Fibroblast of pulmonary artery (primary cell): ENCODE data around the gene VARS2.
"Not testable (repeated sequence)": the region's sequence is repeated elsewhere in the genome, so short reads cannot be mapped to it uniquely, and the experiment has no call there.

ENCODE experiments used
- DNase-seq: peaks from one replicate; pipeline ENCODE4 v3.0.0-alpha.2; 2010; ENCODE audit warnings: low read depth
- H3K4me3 ChIP-seq: replicated peaks from 2 replicates; pipeline ENCODE4 v1.5.1; 2011; ENCODE audit warnings: low read depth, mild to moderate bottlenecking, control low read depth, low read length, moderate library complexity
- TF ChIP-seq, protein P1 (sequence below): IDR thresholded peaks from 2 replicates; pipeline ENCODE4 v1.5.1; 2011; ENCODE audit warnings: mild to moderate bottlenecking, control low read depth, low read length, inconsistent platforms; ENCODE audit errors: missing control alignments

VARS2 gene

DNA sequence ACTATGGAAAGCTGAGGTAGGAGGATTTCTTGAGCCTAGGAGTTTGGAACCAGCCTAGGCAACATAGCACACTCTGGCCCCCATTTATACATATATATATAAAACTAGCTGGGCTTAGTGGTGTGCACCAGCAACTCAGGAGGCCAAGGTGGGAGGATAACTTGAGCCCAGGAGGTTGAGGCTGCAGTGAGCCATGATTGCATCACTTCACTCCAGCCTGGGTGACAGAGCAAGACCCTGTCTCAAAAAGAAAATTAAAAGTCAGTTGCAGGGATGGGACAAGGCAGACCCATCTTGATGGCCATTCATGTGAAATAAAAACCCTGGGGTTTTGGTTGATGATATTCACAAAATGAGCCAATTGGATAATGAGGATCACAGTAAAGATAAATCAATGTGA lies 12.6 kb upstream of the VARS2 start:
- H3K4me3 ChIP-seq, result no peak overlapping the region
- DNase-seq, result no peak
- TF ChIP-seq, protein P1, sequence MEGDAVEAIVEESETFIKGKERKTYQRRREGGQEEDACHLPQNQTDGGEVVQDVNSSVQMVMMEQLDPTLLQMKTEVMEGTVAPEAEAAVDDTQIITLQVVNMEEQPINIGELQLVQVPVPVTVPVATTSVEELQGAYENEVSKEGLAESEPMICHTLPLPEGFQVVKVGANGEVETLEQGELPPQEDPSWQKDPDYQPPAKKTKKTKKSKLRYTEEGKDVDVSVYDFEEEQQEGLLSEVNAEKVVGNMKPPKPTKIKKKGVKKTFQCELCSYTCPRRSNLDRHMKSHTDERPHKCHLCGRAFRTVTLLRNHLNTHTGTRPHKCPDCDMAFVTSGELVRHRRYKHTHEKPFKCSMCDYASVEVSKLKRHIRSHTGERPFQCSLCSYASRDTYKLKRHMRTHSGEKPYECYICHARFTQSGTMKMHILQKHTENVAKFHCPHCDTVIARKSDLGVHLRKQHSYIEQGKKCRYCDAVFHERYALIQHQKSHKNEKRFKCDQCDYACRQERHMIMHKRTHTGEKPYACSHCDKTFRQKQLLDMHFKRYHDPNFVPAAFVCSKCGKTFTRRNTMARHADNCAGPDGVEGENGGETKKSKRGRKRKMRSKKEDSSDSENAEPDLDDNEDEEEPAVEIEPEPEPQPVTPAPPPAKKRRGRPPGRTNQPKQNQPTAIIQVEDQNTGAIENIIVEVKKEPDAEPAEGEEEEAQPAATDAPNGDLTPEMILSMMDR, result no peak

DNA sequence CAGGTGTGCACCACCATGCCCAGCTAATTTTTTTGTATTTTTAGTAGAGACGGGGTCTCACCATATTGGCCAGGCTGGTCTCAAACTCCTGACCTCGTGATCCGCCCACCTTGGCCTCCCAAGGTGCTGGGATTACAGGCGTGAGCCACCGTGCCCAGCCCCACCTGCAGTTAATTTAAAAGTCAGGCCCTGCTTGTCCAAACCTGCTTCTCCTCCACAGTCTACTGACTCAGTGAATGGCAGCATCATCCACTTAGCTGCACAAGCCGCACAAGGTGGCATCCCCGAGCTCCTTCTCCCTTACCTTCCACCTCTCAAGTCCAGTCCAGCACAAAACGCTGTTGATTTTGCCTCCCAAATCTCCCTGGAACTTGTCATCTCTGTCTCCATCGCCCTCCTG lies 11.8 kb upstream of the VARS2 start:
- H3K4me3 ChIP-seq, DNase-seq: not testable (repeated sequence)

DNA sequence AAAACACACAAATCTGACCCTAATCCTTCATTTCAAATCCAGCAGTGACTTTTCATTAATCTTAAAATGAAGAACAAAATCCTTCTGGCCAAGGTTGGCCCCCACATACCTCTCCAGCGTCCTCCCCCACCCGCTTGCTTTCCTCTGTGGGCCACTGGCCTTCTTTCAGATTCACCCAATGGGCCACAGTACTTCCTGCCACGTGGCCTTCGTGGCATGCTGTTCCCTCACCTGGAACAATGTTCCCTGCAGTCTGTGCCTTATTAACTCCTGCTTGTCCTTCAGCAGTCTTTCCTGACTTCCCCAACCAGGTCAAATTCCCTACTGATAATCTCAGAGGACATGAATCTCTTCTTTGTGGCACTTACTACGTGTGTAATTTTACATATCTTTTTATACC lies 11.3 kb upstream of the VARS2 start:
- DNase-seq, result no peak
- no peak overlapping the region for H3K4me3 ChIP-seq
- TF ChIP-seq, protein P1, result no peak

DNA sequence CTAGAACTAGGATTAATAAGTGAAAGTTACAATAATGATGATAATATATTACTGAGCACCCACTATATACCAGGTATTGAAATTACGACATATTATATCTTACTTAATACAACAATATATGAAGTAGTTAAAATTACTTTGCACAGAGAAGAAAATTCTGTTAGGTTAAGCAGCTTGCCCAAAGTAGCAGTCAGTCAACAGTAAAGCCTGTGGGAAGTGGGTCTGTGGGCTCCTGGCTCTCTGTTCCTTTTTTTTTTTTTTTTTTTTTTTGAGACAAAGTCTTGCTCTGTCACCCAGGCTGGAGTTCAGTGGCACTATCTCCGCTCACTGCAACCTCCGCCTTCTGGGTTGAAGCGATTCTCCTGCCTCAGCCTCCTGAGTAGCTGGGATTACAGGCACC lies 10.8 kb upstream of the VARS2 start:
- TF ChIP-seq, protein P1, result no peak

DNA sequence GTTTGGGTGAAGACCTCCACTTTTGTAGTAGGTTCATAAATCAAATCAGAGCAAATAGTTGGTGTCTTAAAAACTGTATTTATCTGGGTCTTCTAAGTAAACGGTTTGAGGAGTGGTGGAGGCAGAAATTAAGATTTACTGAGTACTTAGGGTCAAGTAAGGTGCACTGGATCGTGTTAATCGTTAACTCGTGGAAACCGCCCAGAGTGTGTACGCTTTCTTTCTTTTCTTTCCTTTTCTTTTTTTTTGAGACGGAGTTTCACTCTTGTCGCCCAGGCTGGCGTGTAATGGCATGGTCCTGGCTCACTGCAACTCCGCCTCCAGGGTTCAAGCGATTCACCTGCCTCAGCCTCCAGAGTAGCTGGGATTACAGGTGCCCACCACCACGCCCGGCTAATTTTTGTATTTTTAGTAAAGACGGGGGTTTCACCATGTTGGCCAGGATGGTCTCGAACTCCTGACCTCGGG lies 6.7 kb upstream of the VARS2 start:
- not testable (repeated sequence) for DNase-seq
- peak overlapping the region; percentile 82 for H3K4me3 ChIP-seq

More for the DNA sequence above, 10.8 kb upstream of the VARS2 start:
- H3K4me3 ChIP-seq, result no peak overlapping the region
- no peak for DNase-seq

DNA sequence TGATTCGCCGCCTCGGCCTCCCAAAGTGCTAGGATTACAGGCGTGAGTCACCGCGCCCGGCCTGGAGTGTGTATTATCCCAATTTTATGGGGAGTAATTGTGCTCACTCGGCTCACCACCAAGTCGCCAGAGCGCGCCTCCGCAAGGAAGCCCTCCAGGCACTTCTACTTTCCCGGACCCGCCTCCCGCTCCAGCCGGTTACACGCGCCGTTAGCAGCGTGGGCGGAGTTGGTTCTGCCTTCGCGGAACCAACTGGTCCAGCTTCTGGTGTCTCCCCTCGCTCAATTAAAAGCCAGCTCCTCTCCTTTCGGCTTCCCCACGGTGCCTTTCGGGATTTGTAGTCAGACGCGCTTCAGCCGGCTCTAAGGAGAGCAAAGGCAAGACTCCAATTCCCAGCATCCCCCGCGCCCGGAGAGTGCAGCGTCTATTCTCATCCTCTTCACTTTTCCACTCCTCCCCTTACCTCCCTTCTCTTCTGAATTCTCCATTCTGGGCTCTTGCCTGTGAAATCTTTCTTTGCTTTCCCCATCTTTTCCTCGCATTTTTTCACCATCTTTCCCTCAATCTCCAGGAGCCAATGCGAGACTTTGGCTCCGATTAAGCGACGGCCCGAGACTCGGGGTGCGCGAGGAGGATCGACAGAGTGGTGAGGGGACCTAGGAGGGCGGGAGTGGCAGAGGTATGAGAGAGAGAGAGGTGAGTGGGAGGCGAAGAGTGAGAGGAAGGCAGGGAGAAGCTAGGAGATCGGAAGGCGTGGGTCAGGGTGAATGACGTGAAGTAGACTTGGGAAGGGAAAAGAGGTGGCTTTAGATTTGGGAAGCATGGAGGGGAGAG lies 6.1 kb upstream of the VARS2 start, which contains the start of gene GTF2H4:
GTF2H4 (plus strand) TSS at position 450 of the 834 bp plus-strand sequence.
- TF ChIP-seq, protein P1, result no peak

DNA sequence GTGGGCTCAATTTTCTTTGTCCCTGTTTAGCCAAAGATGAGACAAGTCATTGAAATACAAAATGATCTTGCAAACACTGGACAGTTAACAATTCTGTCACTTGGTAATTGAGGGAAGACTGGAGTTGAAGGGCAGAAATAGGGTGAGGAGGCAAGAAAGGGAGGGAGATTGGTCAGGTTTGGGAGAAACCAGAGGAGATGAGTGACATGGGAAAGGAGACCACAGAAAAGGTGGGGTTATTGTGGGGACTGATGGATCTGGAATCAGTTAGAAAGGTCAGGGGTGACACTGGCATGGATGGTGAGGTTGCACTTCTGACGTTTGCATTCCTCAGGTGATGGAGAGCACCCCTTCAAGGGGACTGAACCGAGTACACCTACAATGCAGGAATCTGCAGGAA lies 5.3 kb upstream of the VARS2 start:
- TF ChIP-seq, protein P1, result no peak
- no peak for DNase-seq
- H3K4me3 ChIP-seq, result peak overlapping the region; percentile 82

More for the DNA sequence above, 6.1 kb upstream of the VARS2 start, which contains the start of gene GTF2H4:
- peak; percentile 99 for DNase-seq
- H3K4me3 ChIP-seq, result peak within 1 kb of the TSS; percentile 82

DNA sequence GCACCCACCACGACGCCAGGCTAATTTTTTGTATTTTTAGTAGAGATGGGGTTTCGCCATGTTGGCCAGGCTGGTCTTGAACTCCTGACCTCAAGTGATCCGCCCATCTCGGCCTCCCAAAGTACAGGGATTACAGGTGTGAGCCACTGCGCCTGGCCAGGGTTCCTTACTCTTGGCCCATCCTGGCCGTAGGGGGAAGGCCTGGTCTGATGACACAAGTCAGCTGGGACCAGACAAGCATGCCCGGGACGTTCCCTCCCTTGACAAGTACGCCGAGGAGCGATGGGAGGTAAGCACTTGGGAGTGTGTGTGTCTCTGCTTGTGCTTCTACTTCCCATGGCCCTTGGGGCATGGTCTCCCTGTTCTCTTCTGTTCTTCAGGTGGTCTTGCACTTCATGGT lies 3.6 kb upstream of the VARS2 start:
- H3K4me3 ChIP-seq, DNase-seq: not testable (repeated sequence)
